ENCODE measurements around the gene CNTN5. TPM values are rescaled to one million over a fixed set of nuclear protein-coding genes. Genes with fewer than 3 reads are reported as not detected.

Gene CNTN5
- total RNA-seq, 1 donor from 2014 or later, result 0.24 TPM

GRCh38 chr11:100303897-100304296, 1283.1 kb downstream of the CNTN5 start:
- no peak for DNase-seq
- H3K4me3 ChIP-seq, result no peak overlapping the region
- intact Hi-C loops (cut with DNase I), result loop anchor here (10.0 kb wide), 1 partner anchor 61 kb away; no protein-coding TSS in a partner anchor
- no peaks in the 10 kb centered on the region for H3K9me3 ChIP-seq
- no peak for TF ChIP-seq CTCF (IDR thresholded peaks at IDR 0.05)
- ATAC-seq, result no peak
- no peak overlapping the region for H3K27ac ChIP-seq
- no peaks in the 10 kb centered on the region for H3K27me3 ChIP-seq (ENCODE audit: low read depth)
- no peaks in the 10 kb centered on the region for H3K4me1 ChIP-seq
- no peaks in the 10 kb centered on the region for H3K36me3 ChIP-seq

GRCh38 chr11:100308202-100308601, 1287.5 kb downstream of the CNTN5 start:
- Histone ChIP-seq H3K36me3 (no peaks in the 10 kb centered on the region), H3K27me3 (ENCODE audit: low read depth) (no peaks in the 10 kb centered on the region), H3K9me3 (no peaks in the 10 kb centered on the region), H3K4me1 (no peaks in the 10 kb centered on the region), H3K4me3 (no peak overlapping the region), H3K27ac (no peak overlapping the region)
- ATAC-seq (no peak), DNase-seq (no peak)
- TF ChIP-seq CTCF (IDR thresholded peaks at IDR 0.05), result no peak
- intact Hi-C loops (cut with DNase I), result loop anchor here (10.0 kb wide), 1 partner anchor 57 kb away; no protein-coding TSS in a partner anchor

- no peaks in the 10 kb centered on the region for H3K36me3 ChIP-seq
- H3K4me1 ChIP-seq, result no peaks in the 10 kb centered on the region
- DNase-seq (no peak), ATAC-seq (no peak)
- H3K27ac ChIP-seq, result no peak overlapping the region
- no peak for TF ChIP-seq CTCF (IDR thresholded peaks at IDR 0.05)
- intact Hi-C loops (cut with DNase I), result no loop called here
- H3K9me3 ChIP-seq, result no peaks in the 10 kb centered on the region
- no peaks in the 10 kb centered on the region for H3K27me3 ChIP-seq (ENCODE audit: low read depth)
- H3K4me3 ChIP-seq, result no peak overlapping the region
Measured at GRCh38 chr11:100315946-100316345, 1295.2 kb downstream of the CNTN5 start.

GRCh38 chr11:100316952-100317351, 1296.2 kb downstream of the CNTN5 start:
- no peak for TF ChIP-seq CTCF (IDR thresholded peaks at IDR 0.05)
- no peaks in the 10 kb centered on the region for H3K27me3 ChIP-seq (ENCODE audit: low read depth)
- DNase-seq, result no peak
- H3K9me3 ChIP-seq, result no peaks in the 10 kb centered on the region
- no peak overlapping the region for H3K27ac ChIP-seq
- intact Hi-C loops (cut with DNase I), result no loop called here
- H3K36me3 ChIP-seq, result no peaks in the 10 kb centered on the region
- H3K4me3 ChIP-seq, result no peak overlapping the region
- no peaks in the 10 kb centered on the region for H3K4me1 ChIP-seq
- no peak for ATAC-seq

- H3K27me3 ChIP-seq (ENCODE audit: low read depth), result no peaks in the 10 kb centered on the region
- no peak overlapping the region for H3K4me3 ChIP-seq
- H3K36me3 ChIP-seq, result no peaks in the 10 kb centered on the region
- H3K4me1 ChIP-seq, result no peaks in the 10 kb centered on the region
- H3K9me3 ChIP-seq, result no peaks in the 10 kb centered on the region
- intact Hi-C loops (cut with DNase I), result no loop called here
- no peak for TF ChIP-seq CTCF (IDR thresholded peaks at IDR 0.05)
- DNase-seq (no peak), ATAC-seq (no peak)
- H3K27ac ChIP-seq, result no peak overlapping the region
Measured at GRCh38 chr11:100319691-100320090, 1298.9 kb downstream of the CNTN5 start.

Measured in lower lobe of right lung (tissue), 2 donors.